Thyroid gland (tissue), 4 donors: ENCODE results near the gene TMEM132D. TPM values are rescaled to one million over a fixed set of nuclear protein-coding genes. Genes with fewer than 3 reads are reported as not detected.
"Not testable (repeated sequence)": the region's sequence is repeated elsewhere in the genome, so short reads cannot be mapped to it uniquely, and the experiment has no call there.

Experiments used
- DNase-seq, 2 donors: peaks; one replicate each; pipeline ENCODE4 v3.0.0-alpha.2; 2019
- H3K27ac ChIP-seq, 3 donors: fragments of 200-600 bp; sonication (generic); 1 replicate in 2 of 3; 2 replicates in 1 of 3; pipeline ENCODE4 v1.5.1; 2016 to 2019; ENCODE audit warnings: mild to moderate bottlenecking in 1 of 3, moderate library complexity in 1 of 3
- H3K27me3 ChIP-seq: fragments of 200-600 bp; sonication (generic); one replicate; pipeline ENCODE4 v1.5.1; 2019
- H3K36me3 ChIP-seq, 2 donors: fragments of 200-600 bp; sonication (generic); one replicate each; pipeline ENCODE4 v1.5.1; 2016 to 2019
- H3K4me1 ChIP-seq, 2 donors: fragments of 200-600 bp; sonication (generic); one replicate each; pipeline ENCODE4 v1.5.1; 2017 to 2019
- H3K4me3 ChIP-seq, 3 donors: fragments of 200-600 bp; sonication (generic); replicated peaks in 1 of 3; 1 replicate in 2 of 3; 2 replicates in 1 of 3; pipeline ENCODE4 v1.5.1; 2016; ENCODE audit warnings: mild to moderate bottlenecking in 1 of 3
- H3K9me3 ChIP-seq: fragments of 200-600 bp; sonication (generic); one replicate; pipeline ENCODE4 v1.5.1; 2017
- POLR2A ChIP-seq, 2 donors: fragments of 450-650 bp; IDR thresholded peaks; one replicate each; pipeline ENCODE4 v1.6.1; 2017; ENCODE audit warnings: antibody characterized with exemption in 2 of 2, mild to moderate bottlenecking in 2 of 2, moderate library complexity in 1 of 2
- WGBS, 2 donors: methylation state at CpG; one replicate each; pipeline ENCODE4 v1.1.5; 2017; 5-methylcytosine and 5-hydroxymethylcytosine counted together
- intact Hi-C: fragments of 100-400 bp; cut with DNase I; formaldehyde crosslinking; loops from one replicate; pipeline ENCODE4 v1.15.1; 2023
- total RNA-seq, 4 donors: library from RNA; depleted of rRNA; stranded (reverse); fragments of >200 nt; gene quantifications; one replicate each; pipeline ENCODE4 v1.2.3, GENCODE V29; 2016
- TF ChIP-seq, protein P1 (sequence below), 6 experiments: fragments of 200-600 bp in 3 of 6; fragments of 450-650 bp in 3 of 6; sonication (generic) in 3 of 6; IDR thresholded peaks; one replicate each; pipeline ENCODE4 v1.5.1; 2016 to 2019; ENCODE audit warnings: antibody characterized with exemption in 6 of 6, mild to moderate bottlenecking in 2 of 6, inconsistent platforms in 1 of 6, moderate library complexity in 1 of 6

The TMEM132D gene
- total RNA-seq, 4 donors from 2014 or later: not detected

DNA sequence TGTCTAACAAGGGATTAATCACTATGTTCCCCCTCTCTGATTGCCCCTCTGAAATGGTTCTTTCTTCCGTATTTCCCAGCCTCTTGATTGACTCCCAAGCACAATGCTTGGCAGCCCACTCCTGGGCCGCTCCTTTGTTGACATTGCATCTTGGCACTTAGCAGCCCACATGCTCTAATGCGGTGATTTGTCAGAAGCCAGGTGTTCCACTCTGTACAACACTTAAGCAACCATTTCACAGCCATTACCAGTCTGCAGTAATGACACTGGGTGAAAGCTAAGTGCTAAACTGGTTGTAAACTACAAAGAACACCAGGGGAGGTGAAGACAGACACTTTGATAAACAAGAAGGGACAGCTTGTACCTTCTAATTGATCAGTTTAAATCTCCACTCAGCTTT, 353.5 kb downstream of the TMEM132D start:
- Histone ChIP-seq H3K36me3 (no peaks in the 10 kb centered on the region), H3K9me3 (no peaks in the 10 kb centered on the region), H3K27me3 (no peaks in the 10 kb centered on the region), H3K4me1 (no peaks in the 10 kb centered on the region), H3K4me3 (no peak overlapping the region), H3K27ac (no peak overlapping the region)
- intact Hi-C loops: no loop called here
- DNase-seq: peak in 1 of 2 donors; percentile 3
- TF ChIP-seq, protein P1, sequence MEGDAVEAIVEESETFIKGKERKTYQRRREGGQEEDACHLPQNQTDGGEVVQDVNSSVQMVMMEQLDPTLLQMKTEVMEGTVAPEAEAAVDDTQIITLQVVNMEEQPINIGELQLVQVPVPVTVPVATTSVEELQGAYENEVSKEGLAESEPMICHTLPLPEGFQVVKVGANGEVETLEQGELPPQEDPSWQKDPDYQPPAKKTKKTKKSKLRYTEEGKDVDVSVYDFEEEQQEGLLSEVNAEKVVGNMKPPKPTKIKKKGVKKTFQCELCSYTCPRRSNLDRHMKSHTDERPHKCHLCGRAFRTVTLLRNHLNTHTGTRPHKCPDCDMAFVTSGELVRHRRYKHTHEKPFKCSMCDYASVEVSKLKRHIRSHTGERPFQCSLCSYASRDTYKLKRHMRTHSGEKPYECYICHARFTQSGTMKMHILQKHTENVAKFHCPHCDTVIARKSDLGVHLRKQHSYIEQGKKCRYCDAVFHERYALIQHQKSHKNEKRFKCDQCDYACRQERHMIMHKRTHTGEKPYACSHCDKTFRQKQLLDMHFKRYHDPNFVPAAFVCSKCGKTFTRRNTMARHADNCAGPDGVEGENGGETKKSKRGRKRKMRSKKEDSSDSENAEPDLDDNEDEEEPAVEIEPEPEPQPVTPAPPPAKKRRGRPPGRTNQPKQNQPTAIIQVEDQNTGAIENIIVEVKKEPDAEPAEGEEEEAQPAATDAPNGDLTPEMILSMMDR (IDR thresholded peaks at IDR 0.05): no peak
- TF ChIP-seq POLR2A (IDR thresholded peaks at IDR 0.05): no peak
- 17 to 38% methylated on average over 3 of the region's 3 CpGs for WGBS, 2 donors

DNA sequence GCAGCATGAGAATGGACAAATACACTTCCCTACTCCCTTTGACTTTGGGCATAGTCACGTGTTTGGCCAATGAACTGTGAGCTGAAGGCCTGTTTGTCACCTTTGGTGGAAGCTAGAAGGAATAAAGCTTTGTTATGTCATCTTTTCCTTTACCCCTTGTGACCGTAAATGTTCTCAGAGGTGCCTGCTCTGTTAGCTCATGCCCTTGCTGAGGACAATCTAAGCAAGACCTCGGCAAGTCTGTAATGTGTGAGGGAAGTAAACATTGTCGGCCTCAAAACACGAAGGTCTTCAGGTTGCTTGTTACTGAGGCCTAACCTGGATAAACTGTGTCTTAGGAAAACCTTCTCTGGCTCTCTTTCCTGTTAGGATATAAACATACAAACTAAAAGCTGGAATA, 354.2 kb downstream of the TMEM132D start:
- Histone ChIP-seq H3K27ac (no peak overlapping the region), H3K9me3 (no peaks in the 10 kb centered on the region), H3K4me1 (no peaks in the 10 kb centered on the region), H3K36me3 (no peaks in the 10 kb centered on the region), H3K27me3 (no peaks in the 10 kb centered on the region), H3K4me3 (no peak overlapping the region)
- WGBS, 2 donors: 71 to 75% methylated on average over 5 of the region's 5 CpGs
- intact Hi-C loops: no loop called here
- TF ChIP-seq, protein P1 (IDR thresholded peaks at IDR 0.05): no peak
- no peak for TF ChIP-seq POLR2A (IDR thresholded peaks at IDR 0.05)
- no peak for DNase-seq

DNA sequence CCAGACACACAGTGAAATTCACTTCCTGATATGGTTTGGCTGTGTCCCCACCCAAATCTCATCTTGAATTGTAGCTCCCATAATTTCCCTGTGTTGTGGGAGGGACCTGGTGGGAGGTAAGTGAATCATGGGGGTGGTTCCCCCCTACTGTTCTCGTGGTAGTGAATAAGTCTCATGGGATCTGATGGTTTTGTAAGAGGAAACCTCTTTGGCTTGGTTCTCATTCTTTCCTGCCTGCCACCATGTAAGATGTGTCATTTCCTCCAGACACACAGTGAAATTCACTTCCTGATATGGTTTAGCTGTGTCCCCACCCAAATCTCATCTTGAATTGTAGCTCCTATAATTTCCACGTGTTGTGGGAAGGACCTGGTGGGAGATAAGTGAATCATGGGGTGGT, 354.8 kb downstream of the TMEM132D start:
- intact Hi-C loops: not testable (repeated sequence)

DNA sequence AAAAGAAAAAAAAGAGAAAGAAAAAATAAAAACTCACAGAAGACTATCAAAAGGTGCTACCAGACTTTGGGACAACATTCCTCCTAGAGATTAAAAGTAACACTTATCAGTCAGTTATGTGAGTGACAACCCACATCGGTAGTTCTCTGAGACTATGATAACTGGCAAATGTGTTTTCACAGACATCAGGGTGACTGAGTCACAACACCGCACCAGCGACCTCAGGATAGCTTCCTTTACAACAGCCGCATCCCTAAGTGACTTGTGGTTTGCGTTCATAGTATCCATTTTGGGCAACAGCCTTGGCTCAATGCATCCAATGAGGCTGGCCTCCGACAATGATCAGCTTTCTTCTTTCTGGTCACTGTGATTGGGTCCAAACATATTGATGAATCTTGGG, 359.1 kb downstream of the TMEM132D start:
- Histone ChIP-seq H3K9me3 (no peaks in the 10 kb centered on the region), H3K4me3 (no peak overlapping the region), H3K27me3 (no peaks in the 10 kb centered on the region), H3K27ac (no peak overlapping the region), H3K4me1 (no peaks in the 10 kb centered on the region), H3K36me3 (no peaks in the 10 kb centered on the region)
- WGBS, 2 donors: 79 to 81% methylated on average over 6 of the region's 6 CpGs
- DNase-seq: no peak
- intact Hi-C loops: no loop called here
- no peak for TF ChIP-seq POLR2A (IDR thresholded peaks at IDR 0.05)
- TF ChIP-seq, protein P1 (IDR thresholded peaks at IDR 0.05): no peak

More for the DNA sequence above, 354.8 kb downstream of the TMEM132D start:
- H3K27me3 ChIP-seq, H3K36me3 ChIP-seq, H3K9me3 ChIP-seq, H3K27ac ChIP-seq, DNase-seq, H3K4me1 ChIP-seq, H3K4me3 ChIP-seq: not testable (repeated sequence)
- WGBS, 2 donors: 62 to 63% methylated on average over 2 of the region's 2 CpGs

DNA sequence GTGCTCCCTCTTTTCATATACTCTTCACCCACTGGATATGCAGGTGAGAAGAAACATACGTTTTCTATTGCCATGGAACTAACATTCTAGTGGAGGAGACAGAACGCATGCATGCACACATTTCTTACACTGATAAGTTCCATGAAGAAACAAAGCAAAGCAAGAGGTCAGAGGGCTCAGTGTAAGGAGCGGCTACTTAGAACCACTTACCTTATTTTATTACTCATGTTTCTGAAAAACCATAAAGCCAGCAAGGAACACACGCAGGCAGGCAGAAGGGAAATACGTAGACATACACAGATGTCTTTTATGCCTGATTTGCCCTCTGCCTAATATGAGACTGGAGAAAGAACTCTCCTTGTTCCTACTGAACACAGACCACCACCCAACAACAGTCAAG, 362.9 kb downstream of the TMEM132D start:
- Histone ChIP-seq H3K27me3 (no peaks in the 10 kb centered on the region), H3K27ac (no peak overlapping the region), H3K4me1 (no peaks in the 10 kb centered on the region), H3K4me3 (no peak overlapping the region), H3K36me3 (no peaks in the 10 kb centered on the region), H3K9me3 (no peaks in the 10 kb centered on the region)
- WGBS, 2 donors: 79 to 81% methylated on average over 5 of the region's 5 CpGs
- intact Hi-C loops: no loop called here
- no peak for DNase-seq
- TF ChIP-seq, protein P1 (IDR thresholded peaks at IDR 0.05): no peak

DNA sequence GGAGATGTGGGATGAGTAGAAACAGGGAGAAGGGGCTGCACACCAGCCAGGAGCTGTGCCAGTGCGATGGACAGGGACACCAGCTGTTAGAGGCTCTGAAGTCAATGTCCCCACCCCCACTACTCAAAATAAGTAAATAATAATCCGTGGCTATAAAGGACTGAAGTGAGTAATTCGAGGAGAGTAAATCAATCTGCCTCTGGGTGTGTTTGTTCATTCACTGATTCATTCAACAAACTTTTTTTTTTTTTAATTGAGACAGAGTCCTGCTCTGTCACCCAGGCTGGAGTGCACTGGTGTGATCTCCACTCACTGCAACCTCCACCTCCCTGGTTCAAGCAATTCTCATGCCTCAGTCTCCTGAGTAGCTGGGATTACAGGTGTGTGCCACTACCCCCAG, 363.6 kb downstream of the TMEM132D start:
- TF ChIP-seq, protein P1 (IDR thresholded peaks at IDR 0.05): no peak
- TF ChIP-seq POLR2A (IDR thresholded peaks at IDR 0.05): no peak
- H3K27me3 ChIP-seq: no peaks in the 10 kb centered on the region
- intact Hi-C loops: no loop called here
- 53 to 54% methylated on average over 3 of the region's 3 CpGs for WGBS, 2 donors
- no peaks in the 10 kb centered on the region for H3K4me1 ChIP-seq
- H3K4me3 ChIP-seq: no peak overlapping the region
- no peak for DNase-seq
- no peaks in the 10 kb centered on the region for H3K36me3 ChIP-seq
- no peak overlapping the region for H3K27ac ChIP-seq
- H3K9me3 ChIP-seq: no peaks in the 10 kb centered on the region

DNA sequence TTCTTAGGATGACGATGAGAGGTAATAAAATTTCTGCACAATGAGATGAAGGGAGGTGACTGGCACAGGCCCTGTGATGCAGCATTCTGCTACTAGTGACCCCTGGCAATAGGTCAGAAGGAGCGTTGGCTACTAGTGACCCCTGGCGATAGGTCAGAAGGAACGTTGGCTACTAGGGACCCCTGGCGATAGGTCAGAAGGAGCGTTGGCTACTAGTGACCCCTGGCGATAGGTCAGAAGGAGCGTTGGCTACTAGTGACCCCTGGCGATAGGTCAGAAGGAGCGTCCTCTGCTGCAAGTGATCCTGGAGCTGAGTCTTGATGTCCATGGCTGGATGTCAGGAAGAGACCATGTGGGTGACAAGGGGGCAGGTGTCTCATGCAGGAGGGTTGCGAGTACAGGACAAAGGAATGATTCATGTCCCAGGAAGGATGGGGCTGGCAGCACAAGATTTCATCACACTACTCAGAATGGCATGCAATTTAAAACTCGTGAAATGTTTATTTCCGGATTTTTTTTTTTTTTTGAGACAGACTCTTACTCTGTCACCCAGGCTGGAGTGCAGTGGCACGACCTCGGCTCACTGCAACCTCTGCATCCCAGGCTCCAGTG, 365.0 kb downstream of the TMEM132D start:
- H3K9me3 ChIP-seq, H3K36me3 ChIP-seq, H3K27ac ChIP-seq, intact Hi-C loops, H3K4me3 ChIP-seq, H3K4me1 ChIP-seq, DNase-seq, H3K27me3 ChIP-seq: not testable (repeated sequence)
- 81 to 94% methylated on average over 15 of the region's 15 CpGs for WGBS, 2 donors
